Inflammatory macrophage treated with lipopolysaccharide for 1 hour (primary cell): Measurements from ENCODE around the gene DTNBP1.

Experiments
- DNase-seq, 2 donors: peaks; one replicate each; pipeline ENCODE4 v3.0.0-alpha.2; 2020 to 2022

Gene DTNBP1

GRCh38 chr6:15513131-15513771 lies 149.6 kb downstream of the DTNBP1 start:
- DNase-seq = no peak

- DNase-seq = peak in 1 of 2 donors; percentile 43
Observed at GRCh38 chr6:15512721-15513120, 150.1 kb downstream of the DTNBP1 start.

- DNase-seq = no peak
Observed at GRCh38 chr6:15512126-15512525, 150.7 kb downstream of the DTNBP1 start.

- no peak for DNase-seq
Observed at GRCh38 chr6:15511248-15512125, 151.3 kb downstream of the DTNBP1 start.

- DNase-seq = no peak
Observed at GRCh38 chr6:15510536-15511247, 152.1 kb downstream of the DTNBP1 start.

- DNase-seq = no peak
Observed at GRCh38 chr6:15510121-15510520, 152.7 kb downstream of the DTNBP1 start.

GRCh38 chr6:15509335-15509933 lies 153.4 kb downstream of the DTNBP1 start:
- DNase-seq = peak; percentile 67 to 89

- DNase-seq = no peak
Observed at GRCh38 chr6:15508931-15509330, 153.9 kb downstream of the DTNBP1 start.

- peak; percentile 68 to 84 for DNase-seq
Observed at GRCh38 chr6:15508441-15508871, 154.4 kb downstream of the DTNBP1 start.

- no peak for DNase-seq
Observed at GRCh38 chr6:15507746-15508145, 155.1 kb downstream of the DTNBP1 start.

- no peak for DNase-seq
Observed at GRCh38 chr6:15507221-15507620, 155.6 kb downstream of the DTNBP1 start.

- no peak for DNase-seq
Observed at GRCh38 chr6:15506066-15506465, 156.8 kb downstream of the DTNBP1 start.

GRCh38 chr6:15505463-15505918 lies 157.3 kb downstream of the DTNBP1 start:
- DNase-seq = no peak

GRCh38 chr6:15504581-15505350 lies 158.1 kb downstream of the DTNBP1 start:
- no peak for DNase-seq

- no peak for DNase-seq
Observed at GRCh38 chr6:15504040-15504495, 158.8 kb downstream of the DTNBP1 start.

- no peak for DNase-seq
Observed at GRCh38 chr6:15503346-15503680, 159.5 kb downstream of the DTNBP1 start.

GRCh38 chr6:15502446-15503345 lies 160.1 kb downstream of the DTNBP1 start:
- DNase-seq = no peak

GRCh38 chr6:15501826-15502445 lies 160.9 kb downstream of the DTNBP1 start:
- DNase-seq = no peak

- DNase-seq = peak in 1 of 2 donors; percentile 29
Observed at GRCh38 chr6:15500901-15501825, 161.7 kb downstream of the DTNBP1 start.
